Mesendoderm (in vitro differentiated cells): Measurements from ENCODE around the gene CLCN3.

Experiments
- DNase-seq: peaks from one replicate; pipeline ENCODE4 v3.0.0; 2013
- H2AK5ac ChIP-seq: 2 replicates; pipeline ENCODE4 v1.6.1; 2013; ENCODE audit warnings: low read length, inconsistent platforms
- H2BK120ac ChIP-seq: 2 replicates; pipeline ENCODE4 v1.6.1; 2013; ENCODE audit warnings: low read depth, mild to moderate bottlenecking, low read length, moderate library complexity, mixed read lengths
- H2BK15ac ChIP-seq: replicated peaks from 2 replicates; pipeline ENCODE4 v1.6.1; 2013; ENCODE audit warnings: low read depth, mild to moderate bottlenecking, moderate library complexity
- H2BK5ac ChIP-seq: 2 replicates; pipeline ENCODE4 v1.6.1; 2013; ENCODE audit warnings: low read length, inconsistent platforms
- H3K18ac ChIP-seq: 2 replicates; pipeline ENCODE4 v1.6.1; 2013; ENCODE audit warnings: mild to moderate bottlenecking, low read length, mixed read lengths
- H3K23ac ChIP-seq: one replicate; pipeline ENCODE4 v1.6.1; 2013; ENCODE audit warnings: low read length
- H3K27ac ChIP-seq: 2 replicates; pipeline ENCODE4 v1.5.1; 2013; ENCODE audit warnings: low read depth, mild to moderate bottlenecking, inconsistent platforms, low read length, moderate library complexity
- H3K27me3 ChIP-seq: 2 replicates; pipeline ENCODE4 v1.6.1; 2013; ENCODE audit warnings: low read length, control low read depth, mild to moderate bottlenecking, inconsistent platforms; ENCODE audit not compliant: insufficient read depth, poor library complexity
- H3K36me3 ChIP-seq: 2 replicates; pipeline ENCODE4 v1.6.1; 2013; ENCODE audit warnings: low read length, inconsistent platforms; ENCODE audit not compliant: control insufficient read depth, insufficient read depth
- H3K4ac ChIP-seq: one replicate; pipeline ENCODE4 v1.6.1; 2013; ENCODE audit warnings: low read depth, mild to moderate bottlenecking, low read length, moderate library complexity
- H3K4me1 ChIP-seq: 2 replicates; pipeline ENCODE4 v1.6.1; 2013; ENCODE audit warnings: low read depth, low read length, inconsistent platforms; ENCODE audit not compliant: control insufficient read depth
- H3K4me2 ChIP-seq: 2 replicates; pipeline ENCODE4 v1.6.1; 2013; ENCODE audit warnings: low read length
- H3K4me3 ChIP-seq: 2 replicates; pipeline ENCODE4 v1.5.1; 2013; ENCODE audit warnings: mild to moderate bottlenecking, low read length
- H3K56ac ChIP-seq: one replicate; pipeline ENCODE4 v1.6.1; 2013; ENCODE audit warnings: low read length
- H3K79me1 ChIP-seq: 2 replicates; pipeline ENCODE4 v1.6.1; 2013; ENCODE audit warnings: low read length, inconsistent platforms
- H3K79me2 ChIP-seq: 2 replicates; pipeline ENCODE4 v1.6.1; 2013; ENCODE audit warnings: mild to moderate bottlenecking, low read length; ENCODE audit not compliant: control insufficient read depth, insufficient read depth
- H3K9ac ChIP-seq: 2 replicates; pipeline ENCODE4 v1.6.1; 2013; ENCODE audit warnings: low read length, inconsistent platforms
- H4K5ac ChIP-seq: one replicate; pipeline ENCODE4 v1.6.1; 2013; ENCODE audit warnings: low read length
- H4K8ac ChIP-seq: one replicate; pipeline ENCODE4 v1.6.1; 2013; ENCODE audit warnings: low read depth, mild to moderate bottlenecking, control low read depth, low read length, moderate library complexity
- WGBS: extraction: QIAGEN DNeasy Blood & Tissue Kit; methylation state at CpG from one replicate; pipeline ENCODE4 v1.1.7; 2013; ENCODE audit warnings: low lambda C conversion rate, missing lambda C conversion rate; ENCODE audit not compliant: insufficient coverage; ENCODE audit errors: extremely low coverage; 5-methylcytosine and 5-hydroxymethylcytosine counted together

Gene CLCN3

DNA sequence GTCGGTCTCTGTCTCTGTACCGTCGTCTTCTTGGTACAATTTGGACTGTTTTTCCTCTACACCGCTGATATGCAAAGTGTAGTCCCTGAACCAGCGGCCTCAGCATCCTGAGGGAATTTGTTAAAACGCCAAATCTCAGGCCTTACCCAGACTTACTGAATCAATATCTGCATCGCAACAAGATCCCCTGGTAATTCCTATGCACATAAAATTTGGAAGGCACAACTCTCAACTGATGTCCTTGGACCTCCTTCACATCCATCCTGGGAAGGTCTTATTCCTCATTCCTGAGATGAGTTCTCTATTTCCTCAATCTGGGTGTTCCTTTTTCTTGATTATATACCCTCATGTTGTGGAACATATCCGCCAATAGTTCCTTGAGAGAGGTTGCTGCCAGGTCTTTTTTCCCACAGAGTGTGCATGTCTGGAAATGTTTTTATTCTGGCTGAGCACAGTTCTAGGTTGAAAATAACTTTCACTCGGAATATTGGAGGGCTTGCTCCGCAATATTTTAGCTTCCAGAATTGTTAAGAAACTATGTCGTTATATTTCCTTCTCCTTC lies 138.1 kb downstream of the CLCN3 start:
- Histone ChIP-seq H3K9ac (no peak overlapping the region), H3K27me3 (no peaks in the 10 kb centered on the region), H3K27ac (no peak overlapping the region), H3K79me2 (no peaks in the 10 kb centered on the region), H2BK5ac (no peak overlapping the region), H2AK5ac (no peak overlapping the region), H3K79me1 (peaks cover 7% of the 10 kb centered on the region), H3K4ac (no peak overlapping the region), H4K8ac (no peak overlapping the region), H3K23ac (no peak overlapping the region), H3K4me1 (peaks cover 5% of the 10 kb centered on the region), H3K56ac (no peak overlapping the region), H3K4me2 (no peak overlapping the region), H4K5ac (peak overlapping the region; percentile 12), H2BK120ac (no peak overlapping the region), H3K18ac (no peak overlapping the region), H2BK15ac (no peak overlapping the region), H3K4me3 (no peak overlapping the region), H3K36me3 (no peaks in the 10 kb centered on the region)
- DNase-seq, result no peak
- WGBS, result no CpG with 5 or more reads among the region's 11 CpGs

DNA sequence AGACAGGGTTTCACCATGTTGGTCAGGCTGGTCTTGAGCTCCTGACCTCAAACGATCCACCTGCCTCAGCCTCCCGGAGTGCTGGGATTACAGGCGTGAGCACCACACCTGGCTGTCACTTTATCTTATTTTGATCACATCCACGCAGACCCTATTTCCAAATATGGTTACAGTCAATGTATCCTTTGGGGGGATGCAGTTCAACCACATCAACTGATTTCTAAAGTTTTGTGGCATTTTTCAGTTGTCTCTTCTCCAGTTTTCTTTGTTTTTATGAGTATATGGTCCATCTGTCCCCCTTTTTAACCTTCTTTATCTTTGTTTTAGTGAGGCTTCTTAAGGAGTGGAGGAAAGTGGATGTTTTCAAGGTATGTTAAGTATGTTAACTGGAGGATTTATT lies 141.5 kb downstream of the CLCN3 start:
- Histone ChIP-seq H3K9ac (no peak overlapping the region), H3K23ac (no peak overlapping the region), H3K4me1 (no peaks in the 10 kb centered on the region), H2BK120ac (no peak overlapping the region), H3K79me1 (peaks cover under 1% of the 10 kb centered on the region), H3K79me2 (no peaks in the 10 kb centered on the region), H3K18ac (no peak overlapping the region), H3K36me3 (no peaks in the 10 kb centered on the region), H2BK15ac (no peak overlapping the region), H3K27ac (no peak overlapping the region), H3K4me2 (no peak overlapping the region), H3K27me3 (no peaks in the 10 kb centered on the region), H3K4me3 (no peak overlapping the region), H3K56ac (no peak overlapping the region), H4K5ac (no peak overlapping the region), H3K4ac (no peak overlapping the region), H2AK5ac (no peak overlapping the region), H4K8ac (no peak overlapping the region), H2BK5ac (no peak overlapping the region)
- WGBS, result no CpG with 5 or more reads among the region's 4 CpGs
- no peak for DNase-seq

DNA sequence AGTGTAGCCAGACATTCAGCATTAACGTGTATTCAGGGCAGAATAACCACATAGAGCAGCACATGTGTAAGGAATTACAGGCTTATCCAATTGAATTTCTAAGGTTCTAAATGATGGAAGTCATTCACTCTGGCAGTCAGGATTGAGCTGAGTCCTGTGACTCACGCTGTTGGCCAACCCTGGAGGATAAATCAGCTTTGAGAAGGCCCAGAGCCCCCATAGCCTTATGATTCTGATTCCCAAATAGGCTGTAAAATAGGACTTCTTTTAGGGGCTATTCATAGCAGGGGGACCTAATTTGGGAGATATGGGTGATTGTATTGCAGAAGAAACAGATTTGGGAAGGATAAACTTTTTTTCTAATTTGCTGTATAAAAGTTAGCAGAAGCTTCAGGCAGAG lies 145.5 kb downstream of the CLCN3 start:
- Histone ChIP-seq H3K79me1 (no peaks in the 10 kb centered on the region), H4K5ac (no peak overlapping the region), H3K18ac (no peak overlapping the region), H3K27me3 (no peaks in the 10 kb centered on the region), H4K8ac (no peak overlapping the region), H3K36me3 (no peaks in the 10 kb centered on the region), H2BK15ac (no peak overlapping the region), H2AK5ac (no peak overlapping the region), H2BK120ac (no peak overlapping the region), H3K4ac (no peak overlapping the region), H3K4me2 (no peak overlapping the region), H3K79me2 (no peaks in the 10 kb centered on the region), H3K4me3 (no peak overlapping the region), H3K4me1 (no peaks in the 10 kb centered on the region), H3K9ac (no peak overlapping the region), H3K27ac (no peak overlapping the region), H3K23ac (no peak overlapping the region), H2BK5ac (no peak overlapping the region), H3K56ac (no peak overlapping the region)
- DNase-seq, result no peak
- WGBS, result no CpG with 5 or more reads among the region's 2 CpGs

DNA sequence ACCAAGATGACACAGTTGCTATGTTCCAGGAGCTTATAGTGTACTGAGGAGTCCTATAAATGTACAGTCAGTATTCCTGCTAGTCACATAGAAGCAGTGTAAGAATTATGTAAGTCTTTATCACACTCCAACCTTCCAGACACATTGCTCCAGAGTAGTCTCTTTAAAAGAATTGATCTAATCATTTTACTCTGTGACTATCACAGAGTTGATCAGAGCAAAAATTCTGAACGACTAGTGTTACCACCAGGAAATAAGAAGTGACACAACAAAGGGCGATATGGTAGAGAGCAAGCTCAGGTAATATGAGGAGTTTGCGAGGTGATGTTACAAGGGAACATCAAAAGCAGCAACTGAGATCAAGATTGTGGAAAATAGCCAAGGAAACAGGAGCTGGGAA lies 146.4 kb downstream of the CLCN3 start:
- H3K27me3 ChIP-seq, result no peaks in the 10 kb centered on the region
- no peak overlapping the region for H4K8ac ChIP-seq
- no peak overlapping the region for H3K23ac ChIP-seq
- no peak for DNase-seq
- no peaks in the 10 kb centered on the region for H3K4me1 ChIP-seq
- H2BK120ac ChIP-seq, result no peak overlapping the region
- H3K4me2 ChIP-seq, result no peak overlapping the region
- H3K27ac ChIP-seq, result no peak overlapping the region
- no peaks in the 10 kb centered on the region for H3K79me1 ChIP-seq
- no peaks in the 10 kb centered on the region for H3K79me2 ChIP-seq
- no peak overlapping the region for H3K4me3 ChIP-seq
- no peak overlapping the region for H3K4ac ChIP-seq
- H3K9ac ChIP-seq, result no peak overlapping the region
- no peak overlapping the region for H2BK5ac ChIP-seq
- WGBS, result no CpG with 5 or more reads among the region's 3 CpGs
- H3K56ac ChIP-seq, result no peak overlapping the region
- H3K36me3 ChIP-seq, result no peaks in the 10 kb centered on the region
- H3K18ac ChIP-seq, result no peak overlapping the region
- no peak overlapping the region for H4K5ac ChIP-seq
- H2BK15ac ChIP-seq, result no peak overlapping the region
- H2AK5ac ChIP-seq, result no peak overlapping the region

DNA sequence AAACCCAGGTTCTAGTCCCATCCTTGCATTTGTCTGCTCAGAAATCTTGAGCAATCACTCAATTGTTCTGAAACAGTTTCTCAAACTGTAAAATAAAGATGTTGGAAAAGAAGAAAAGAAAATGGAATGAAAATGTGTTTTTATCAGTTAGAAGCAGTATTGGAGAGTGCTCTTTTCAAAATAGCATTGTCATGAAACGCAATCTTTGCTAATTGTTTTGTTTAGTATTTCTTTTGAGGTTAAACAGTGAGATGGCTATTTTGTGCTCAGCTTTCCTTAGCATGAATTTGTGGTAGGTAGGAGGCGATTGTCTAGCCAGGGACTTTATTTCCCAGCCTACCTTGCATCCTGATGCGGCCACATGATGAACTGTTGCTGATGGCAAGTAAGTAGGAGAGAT lies 148.0 kb downstream of the CLCN3 start:
- Histone ChIP-seq H2BK15ac (no peak overlapping the region), H4K5ac (no peak overlapping the region), H4K8ac (no peak overlapping the region), H3K79me2 (no peaks in the 10 kb centered on the region), H3K23ac (no peak overlapping the region), H3K18ac (no peak overlapping the region), H3K27ac (no peak overlapping the region), H3K4me1 (no peaks in the 10 kb centered on the region), H2BK120ac (no peak overlapping the region), H3K79me1 (no peaks in the 10 kb centered on the region), H3K4me2 (no peak overlapping the region), H2BK5ac (no peak overlapping the region), H3K4me3 (no peak overlapping the region), H3K27me3 (no peaks in the 10 kb centered on the region), H3K36me3 (no peaks in the 10 kb centered on the region), H2AK5ac (no peak overlapping the region), H3K9ac (no peak overlapping the region), H3K4ac (no peak overlapping the region), H3K56ac (no peak overlapping the region)
- WGBS, result no CpG with 5 or more reads among the region's 3 CpGs
- DNase-seq, result no peak

DNA sequence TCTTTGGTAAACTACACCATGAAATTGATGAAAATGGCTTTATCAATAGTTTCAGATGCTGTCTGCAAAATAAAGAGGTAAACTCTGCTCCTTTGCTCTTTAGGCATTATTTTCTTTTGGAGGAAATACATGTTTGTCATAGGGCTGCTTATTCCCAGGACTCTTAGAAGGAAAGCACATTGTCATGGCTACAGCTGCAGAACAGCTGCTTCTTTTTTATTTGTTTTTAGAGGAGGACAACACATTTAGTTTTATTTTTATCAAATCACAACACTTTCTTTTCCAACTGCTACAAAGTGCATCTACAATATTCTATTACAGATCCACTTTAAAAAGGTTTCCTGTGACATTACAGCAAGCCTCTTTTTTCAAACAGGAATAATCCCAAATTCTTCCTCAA lies 150.0 kb downstream of the CLCN3 start:
- no peak for DNase-seq
- H3K79me1 ChIP-seq, result no peaks in the 10 kb centered on the region
- no peak overlapping the region for H3K56ac ChIP-seq
- H2BK15ac ChIP-seq, result no peak overlapping the region
- H3K18ac ChIP-seq, result no peak overlapping the region
- H3K4me2 ChIP-seq, result no peak overlapping the region
- no peak overlapping the region for H2BK120ac ChIP-seq
- no peaks in the 10 kb centered on the region for H3K36me3 ChIP-seq
- no peaks in the 10 kb centered on the region for H3K27me3 ChIP-seq
- no peak overlapping the region for H4K5ac ChIP-seq
- no peak overlapping the region for H3K23ac ChIP-seq
- no peaks in the 10 kb centered on the region for H3K4me1 ChIP-seq
- H3K79me2 ChIP-seq, result no peaks in the 10 kb centered on the region
- H3K27ac ChIP-seq, result no peak overlapping the region
- H3K9ac ChIP-seq, result no peak overlapping the region
- H4K8ac ChIP-seq, result no peak overlapping the region
- H2BK5ac ChIP-seq, result no peak overlapping the region
- no peak overlapping the region for H3K4ac ChIP-seq
- no peak overlapping the region for H2AK5ac ChIP-seq
- no peak overlapping the region for H3K4me3 ChIP-seq
